ENCODE measurements around the gene FOLR3. TPM values are rescaled to one million over a fixed set of nuclear protein-coding genes. Genes with fewer than 3 reads are reported as not detected.
"Not testable (repeated sequence)": the region's sequence is repeated elsewhere in the genome, so short reads cannot be mapped to it uniquely, and the experiment has no call there.

The FOLR3 gene
- polyA plus RNA-seq, 1 donor: 1.1 TPM

DNA sequence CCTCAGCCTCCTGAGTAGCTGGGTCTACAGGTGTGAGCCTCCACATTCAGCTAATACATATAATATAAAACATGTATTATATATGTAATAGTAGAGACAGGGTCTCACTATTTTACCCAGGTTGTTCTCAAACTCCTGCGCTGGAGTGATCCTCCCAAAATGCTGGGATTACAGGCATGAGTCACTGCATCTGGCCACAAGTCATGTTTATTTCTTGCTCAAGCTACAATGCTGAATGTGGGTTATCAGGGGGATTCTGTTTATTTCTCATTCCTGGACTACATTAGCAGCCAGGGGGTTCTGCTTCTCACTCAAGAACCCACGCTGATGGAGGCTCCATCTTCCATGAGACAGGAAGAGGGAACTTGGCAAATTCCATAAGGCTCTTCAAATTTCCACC lies 24.8 kb downstream of the FOLR3 start:
- DNase-seq: no peak

DNA sequence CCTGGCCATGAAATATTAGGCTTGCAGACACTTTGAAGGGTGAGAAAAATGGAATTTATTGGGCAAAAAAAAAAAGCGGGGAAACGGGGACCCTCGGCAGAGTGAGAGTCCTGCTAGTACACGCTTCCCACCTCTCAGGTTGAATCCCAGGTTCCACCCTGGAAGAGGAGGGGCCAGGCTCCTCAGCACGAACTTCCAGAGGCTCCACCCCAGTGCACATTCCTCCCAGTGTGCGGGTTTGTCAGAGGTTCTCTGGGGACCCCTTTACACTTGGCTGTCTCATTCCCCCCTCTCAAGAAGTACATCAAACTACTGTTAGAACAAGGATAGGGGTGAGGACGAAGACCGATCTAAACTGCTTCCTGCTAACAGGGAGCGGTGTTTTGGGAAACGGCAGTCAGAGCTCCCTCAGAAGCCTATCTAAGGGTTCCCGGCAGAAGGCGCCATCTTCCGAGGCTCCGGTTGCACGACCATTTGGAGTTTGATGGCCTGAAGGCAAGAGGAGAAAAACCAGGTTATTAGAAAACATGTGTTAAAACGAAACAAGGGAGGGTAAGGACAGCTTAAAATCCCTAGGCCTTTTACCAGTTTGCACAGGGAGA lies 27.5 kb downstream of the FOLR3 start:
- DNase-seq: no peak

DNA sequence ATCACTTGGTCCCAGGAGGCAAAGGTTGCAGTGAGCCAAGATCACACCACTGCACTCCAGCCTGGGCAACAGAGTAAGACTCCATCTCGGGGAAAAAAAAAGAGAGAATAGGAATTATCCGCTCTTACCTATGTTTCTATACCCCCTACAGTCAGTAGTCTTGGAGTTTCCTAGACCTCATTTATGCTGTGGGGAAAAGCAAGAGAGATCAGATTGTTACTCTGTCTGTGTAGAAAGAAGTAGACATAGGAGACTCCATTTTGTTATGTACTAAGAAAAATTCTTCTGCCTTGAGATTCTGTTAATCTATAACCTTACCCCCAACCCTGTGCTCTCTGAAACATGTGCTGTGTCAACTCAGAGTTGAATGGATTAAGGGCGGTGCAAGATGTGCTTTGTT lies 28.7 kb downstream of the FOLR3 start:
- DNase-seq: not testable (repeated sequence)

DNA sequence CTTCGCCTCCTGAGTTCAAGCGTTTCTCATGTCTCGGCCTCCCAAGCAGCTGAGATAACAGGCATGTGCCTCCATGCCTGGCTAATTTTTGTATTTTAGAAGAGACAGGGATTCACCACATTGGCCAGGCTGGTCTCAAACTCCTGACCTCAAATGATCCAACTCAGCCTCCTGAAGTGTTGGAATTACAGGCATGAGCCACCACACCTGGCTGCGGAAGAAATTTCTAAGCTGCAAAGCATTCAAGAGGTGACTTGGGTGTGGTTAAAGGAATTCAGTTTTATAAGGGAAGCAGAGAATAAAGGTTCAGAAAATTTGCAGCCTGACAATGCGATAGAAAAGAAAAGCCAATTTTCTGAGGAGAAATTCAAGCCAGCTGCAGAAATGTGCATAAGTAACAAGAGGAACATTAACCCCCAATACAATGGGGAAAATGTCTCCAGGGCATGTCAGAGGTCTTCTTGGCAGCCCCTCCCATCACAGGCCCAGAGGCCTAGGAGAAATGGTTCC lies 33.6 kb downstream of the FOLR3 start:
- DNase-seq: not testable (repeated sequence)

DNA sequence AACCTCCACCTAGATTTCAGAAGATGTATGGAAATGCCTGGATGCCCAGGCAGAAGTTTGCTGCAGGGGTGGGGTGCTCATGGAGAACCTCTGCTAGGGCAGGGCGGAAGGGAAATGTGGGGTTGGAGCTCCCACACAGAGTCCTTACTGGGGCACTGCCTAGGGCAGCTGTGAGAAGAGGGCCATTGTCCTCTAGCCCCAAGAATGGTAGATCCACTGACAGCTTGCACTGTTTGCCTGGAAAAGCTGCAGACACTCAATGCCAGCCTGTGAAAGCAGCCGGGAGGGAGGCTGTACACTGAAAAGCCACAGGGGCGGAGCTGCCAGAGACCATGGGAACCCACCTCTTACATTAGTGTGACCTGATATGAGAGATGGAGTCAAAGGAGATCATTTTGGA lies 34.2 kb downstream of the FOLR3 start:
- DNase-seq: not testable (repeated sequence)

DNA sequence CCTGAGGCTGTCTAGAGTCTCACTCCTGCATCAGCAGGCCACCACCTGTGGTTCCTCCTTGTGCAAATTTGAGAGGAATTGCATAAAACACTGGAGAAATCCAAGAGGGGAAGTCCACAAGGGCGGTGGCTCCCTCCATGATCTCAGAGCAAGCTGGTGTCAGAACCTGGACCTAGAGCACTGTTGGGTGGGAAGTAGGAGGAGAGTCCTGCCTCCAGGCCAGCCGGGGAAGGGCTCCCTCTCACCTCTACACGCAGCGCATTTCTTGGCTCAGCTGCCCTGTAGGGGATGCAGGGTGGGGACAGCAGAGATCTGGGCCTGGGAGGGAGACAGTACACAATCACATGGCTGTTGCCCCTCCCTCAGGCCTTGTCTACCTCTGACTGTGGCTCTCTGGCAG lies 36.5 kb downstream of the FOLR3 start:
- DNase-seq: not testable (repeated sequence)

DNA sequence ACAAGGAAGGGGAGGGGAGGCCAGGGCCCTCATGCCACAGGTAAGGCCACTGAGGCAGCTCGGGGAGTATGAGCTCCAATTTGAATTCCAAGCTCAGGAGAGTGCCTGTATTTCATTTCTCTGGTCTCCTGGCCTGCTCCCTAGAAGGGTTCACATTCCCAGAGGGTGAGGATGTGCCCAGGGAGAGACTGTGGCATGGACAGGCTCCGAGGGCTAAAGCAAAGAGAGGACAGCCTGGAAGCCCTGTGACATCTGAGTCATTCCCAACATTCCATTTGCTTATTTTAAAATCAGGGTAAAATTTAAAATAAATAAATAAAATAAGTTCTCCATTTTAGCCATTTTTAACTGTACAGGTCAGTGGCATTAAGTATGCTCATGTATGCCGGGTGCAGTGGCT lies 37.8 kb downstream of the FOLR3 start:
- DNase-seq: no peak

DNA sequence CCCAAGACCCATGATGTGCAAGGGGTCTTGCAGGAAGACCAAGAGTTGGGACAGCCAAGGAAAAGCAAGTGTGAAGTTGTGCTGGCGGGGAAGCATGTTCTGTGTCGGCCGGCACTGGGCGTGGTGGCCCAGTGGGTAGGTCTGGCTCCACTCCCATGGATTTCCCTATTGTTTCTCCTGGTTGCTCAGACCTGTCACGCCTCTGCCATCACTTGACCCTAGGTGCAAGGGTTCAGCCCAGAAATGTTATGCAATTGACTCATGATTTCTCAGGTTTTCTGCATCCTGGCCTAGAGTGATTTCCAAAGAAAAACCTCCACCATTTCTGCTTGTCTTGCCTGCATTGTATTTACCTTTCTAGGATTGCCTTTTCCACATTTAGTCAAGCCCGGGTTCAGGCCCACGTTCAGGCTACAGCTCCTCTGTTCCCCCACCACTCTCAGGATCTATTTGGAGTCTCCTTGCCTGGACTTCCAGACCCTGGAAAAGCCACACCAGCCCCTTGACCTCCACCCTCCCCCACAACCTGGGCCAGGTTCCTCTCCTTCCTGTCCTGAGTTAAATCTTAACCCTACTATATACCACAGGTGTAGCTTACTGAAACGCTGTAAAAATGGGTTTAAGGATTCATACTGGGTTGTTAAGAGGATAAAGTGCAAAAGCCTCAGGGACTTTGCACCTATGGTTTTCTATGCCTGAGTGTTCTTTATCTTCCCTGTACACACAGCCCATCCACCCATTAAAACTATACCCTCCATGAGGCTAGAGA lies 39.0 kb downstream of the FOLR3 start:
- DNase-seq: no peak

DNA sequence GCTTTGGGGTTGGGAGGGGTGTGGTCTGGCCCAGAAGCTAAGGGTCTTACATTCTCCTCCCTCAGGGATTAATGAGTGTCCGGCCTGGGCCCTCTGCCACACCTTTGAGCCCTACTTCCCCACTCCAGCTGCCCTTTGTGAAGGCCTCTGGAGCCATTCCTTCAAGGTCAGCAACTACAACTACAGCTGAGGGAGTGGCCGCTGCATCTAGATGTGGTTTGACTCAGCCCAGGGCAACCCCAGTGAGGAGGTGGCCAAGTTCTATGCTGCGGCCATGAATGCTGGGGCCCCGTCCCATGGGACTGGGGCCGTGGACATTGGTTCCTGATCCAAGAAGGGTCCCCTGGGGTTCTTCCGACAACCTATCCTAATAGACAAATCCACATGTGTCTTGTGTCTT lies 42.1 kb downstream of the FOLR3 start:
- no peak for DNase-seq

DNA sequence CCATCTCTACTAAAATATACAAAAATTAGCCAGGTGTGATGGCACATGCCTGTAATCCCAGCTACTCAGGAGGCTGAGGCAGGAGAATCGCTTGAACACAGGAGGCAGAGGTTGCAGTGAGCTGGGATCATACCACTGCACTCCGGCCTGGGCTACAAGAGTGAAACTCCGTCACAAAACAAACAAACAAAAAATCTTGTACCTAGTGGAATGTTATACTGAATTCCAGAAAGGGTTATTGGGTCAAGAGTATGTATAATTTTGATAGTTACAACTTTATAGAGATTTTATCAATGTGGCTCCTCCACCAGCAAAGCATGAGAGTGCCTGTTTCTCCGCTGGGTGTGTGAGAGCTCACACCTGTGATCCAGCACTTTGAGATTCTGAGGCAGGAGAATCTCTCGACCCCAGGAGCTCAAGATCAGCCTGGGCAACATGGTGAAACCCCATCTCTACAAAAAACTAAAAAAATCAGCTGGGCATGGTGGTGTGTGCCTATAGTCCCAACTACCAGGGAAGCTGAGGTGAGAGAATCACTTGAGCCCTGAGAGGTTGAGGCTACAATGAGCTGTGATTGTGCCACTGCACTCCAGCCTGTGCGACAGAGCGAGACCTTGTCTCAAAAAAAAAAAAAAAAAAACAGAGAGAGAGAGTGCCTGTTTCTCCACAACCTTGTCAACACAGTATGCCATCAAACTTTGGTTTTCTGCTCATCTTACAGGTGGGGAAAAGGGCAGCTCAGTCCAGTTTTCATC lies 43.7 kb downstream of the FOLR3 start:
- DNase-seq: no peak

DNA sequence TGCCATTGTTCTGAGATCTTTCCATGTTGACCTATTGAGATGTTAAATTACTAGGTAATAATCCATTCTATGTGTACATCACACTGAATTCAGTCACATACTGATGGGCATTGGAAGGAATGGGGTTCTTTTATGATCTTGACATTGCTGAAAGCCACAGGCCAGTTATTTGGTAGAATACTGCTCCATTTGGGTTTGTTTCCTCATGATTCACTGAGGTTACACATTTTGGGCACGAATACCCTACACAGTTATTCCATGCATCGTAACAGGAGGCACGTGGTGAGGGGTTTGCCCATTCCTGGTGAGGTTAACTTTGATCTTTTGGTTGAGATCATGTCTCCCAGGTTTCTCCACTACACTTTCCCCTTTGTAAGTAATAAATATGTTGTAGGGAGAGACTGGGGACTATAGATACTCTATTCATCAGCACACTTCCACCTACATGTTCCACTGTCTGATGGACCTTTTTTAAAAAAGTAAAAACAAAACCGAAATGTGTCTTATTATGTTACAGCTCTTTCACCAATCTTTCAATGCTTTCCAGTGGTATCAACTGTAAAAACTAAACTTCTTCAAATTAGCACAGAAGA lies 44.4 kb downstream of the FOLR3 start:
- no peak for DNase-seq

DNA sequence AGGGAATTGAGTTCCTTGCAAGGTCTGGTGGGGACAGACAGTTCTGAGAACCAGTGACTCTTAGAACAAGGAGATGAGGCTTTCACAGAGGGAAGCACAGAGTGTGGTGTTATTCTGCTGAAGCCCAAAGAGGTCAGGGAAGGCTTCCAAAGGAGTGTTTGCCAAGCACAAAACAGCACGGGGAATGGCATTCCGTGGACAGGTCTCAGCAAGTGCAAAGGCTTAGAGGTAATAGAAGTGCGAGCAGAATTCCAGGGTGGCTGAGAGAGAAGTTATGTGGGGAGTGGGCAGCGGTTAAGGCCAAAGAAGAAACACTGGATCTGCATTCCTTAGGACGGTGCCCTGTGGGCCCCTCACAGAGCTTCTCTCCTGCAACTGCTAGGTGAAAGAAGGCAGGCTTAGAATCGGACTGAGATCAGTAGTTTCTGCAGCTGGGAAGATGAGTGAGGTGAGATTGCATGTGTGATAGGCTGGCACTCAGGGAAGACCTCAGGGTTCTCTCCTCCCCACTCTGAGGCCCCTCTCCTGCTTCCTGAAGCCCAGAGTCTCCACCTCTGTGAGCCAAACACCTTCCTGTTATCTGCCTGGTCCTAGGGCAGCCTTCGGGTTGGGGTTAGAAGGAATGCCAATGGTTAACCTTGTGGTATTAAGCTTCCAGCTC lies 45.5 kb downstream of the FOLR3 start:
- not testable (repeated sequence) for DNase-seq

DNA sequence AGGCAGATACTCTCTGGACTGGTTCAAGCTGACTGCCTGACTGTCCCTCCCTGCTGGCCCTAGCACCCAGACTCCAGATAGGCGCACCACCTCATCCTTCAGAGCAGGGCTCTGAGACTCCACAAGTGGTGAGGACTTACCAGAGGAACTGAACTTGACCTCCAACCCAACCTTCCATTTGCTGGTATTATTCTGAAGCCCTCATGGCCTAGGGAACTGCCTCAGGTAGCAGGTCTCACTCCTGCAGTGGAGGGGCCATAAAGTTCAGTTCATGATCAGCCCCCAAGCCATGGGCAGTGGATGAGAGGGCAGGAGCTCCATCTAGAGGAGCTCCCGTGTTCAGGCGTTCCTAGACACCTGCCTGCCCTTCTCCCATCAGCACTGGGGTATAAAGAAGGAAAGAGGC lies 46.0 kb downstream of the FOLR3 start:
- DNase-seq: not testable (repeated sequence)

DNA sequence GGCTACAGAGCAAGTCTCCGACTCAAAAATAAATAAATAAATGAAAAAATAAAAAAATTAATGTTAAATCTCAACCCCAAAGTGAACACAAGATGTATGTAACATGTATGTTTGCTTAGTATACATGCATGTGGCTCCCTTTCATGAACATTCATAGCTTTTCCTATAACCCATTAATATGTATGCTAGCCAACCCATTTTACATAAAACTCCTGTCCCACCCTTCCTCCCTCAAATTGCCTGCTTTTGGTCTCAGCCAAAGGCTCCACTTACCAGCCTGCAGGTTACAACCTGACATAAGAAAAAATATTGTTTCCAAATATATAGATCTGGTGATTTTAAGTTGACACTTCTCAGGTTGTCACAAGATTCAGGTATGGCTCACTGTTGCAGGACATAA lies 52.7 kb downstream of the FOLR3 start:
- DNase-seq: no peak

Other genes with a start within 250 kb of the FOLR3 start
- 10.4 TPM for gene XNDC1N, start 207.1 kb upstream of the FOLR3 start, polyA plus RNA-seq (ENCODE audit: insufficient read length)
- 46.7 TPM for gene RNF121, start 206.7 kb upstream of the FOLR3 start, polyA plus RNA-seq (ENCODE audit: insufficient read length)
- gene IL18BP, start 136.8 kb upstream of the FOLR3 start, polyA plus RNA-seq (ENCODE audit: insufficient read length): 16.8 TPM
- gene NUMA1, start 55.2 kb upstream of the FOLR3 start, polyA plus RNA-seq (ENCODE audit: insufficient read length): 300 TPM
- 33.1 TPM for gene LRRC51, start 54.9 kb upstream of the FOLR3 start, polyA plus RNA-seq (ENCODE audit: insufficient read length)
- gene LAMTOR1, start 32.4 kb upstream of the FOLR3 start, polyA plus RNA-seq (ENCODE audit: insufficient read length): 111 TPM
- gene TOMT, start 29.8 kb upstream of the FOLR3 start, polyA plus RNA-seq (ENCODE audit: insufficient read length): not detected
- gene ANAPC15, start 23.0 kb upstream of the FOLR3 start, polyA plus RNA-seq (ENCODE audit: insufficient read length): 51.8 TPM
- gene FOLR1, start 56.4 kb downstream of the FOLR3 start, polyA plus RNA-seq (ENCODE audit: insufficient read length): 50.8 TPM
- 8.7 TPM for gene FOLR2, start 81.1 kb downstream of the FOLR3 start, polyA plus RNA-seq (ENCODE audit: insufficient read length)
- 178 TPM for gene INPPL1, start 89.0 kb downstream of the FOLR3 start, polyA plus RNA-seq (ENCODE audit: insufficient read length)
- not detected for gene PHOX2A, start 108.5 kb downstream of the FOLR3 start, polyA plus RNA-seq (ENCODE audit: insufficient read length)

Measured in left kidney (tissue), 2 donors.